NCI-H82 treated with DMSO at 0.1 percent for 48 hours (cell line): Measurements from ENCODE around the gene SERPINE1.
"Not testable (repeated sequence)": the region's sequence is repeated elsewhere in the genome, so short reads cannot be mapped to it uniquely, and the experiment has no call there.

Experiments used
- DNase-seq: peaks from one replicate; lab custom pipeline; 2025; ENCODE audit not compliant: unreplicated experiment; lab: John Stamatoyannopoulos, UW

SERPINE1 gene

GRCh38 chr7:101100858-101101847 is 25.8 kb upstream of the SERPINE1 start:
- no peak for DNase-seq

GRCh38 chr7:101102026-101102425 is 24.9 kb upstream of the SERPINE1 start:
- DNase-seq = no peak

- DNase-seq = not testable (repeated sequence)
Measured at GRCh38 chr7:101103701-101104100, 23.2 kb upstream of the SERPINE1 start.

- no peak for DNase-seq
Measured at GRCh38 chr7:101104193-101104713, 22.7 kb upstream of the SERPINE1 start.

GRCh38 chr7:101104799-101105198 is 22.1 kb upstream of the SERPINE1 start:
- no peak for DNase-seq

GRCh38 chr7:101105248-101105647 is 21.7 kb upstream of the SERPINE1 start:
- not testable (repeated sequence) for DNase-seq

GRCh38 chr7:101106386-101106785 is 20.5 kb upstream of the SERPINE1 start:
- peak; percentile 29 for DNase-seq

- DNase-seq = no peak
Measured at GRCh38 chr7:101108330-101108857, 18.5 kb upstream of the SERPINE1 start.

GRCh38 chr7:101108961-101109360 is 17.9 kb upstream of the SERPINE1 start:
- no peak for DNase-seq

GRCh38 chr7:101109368-101109767 is 17.5 kb upstream of the SERPINE1 start:
- no peak for DNase-seq

- DNase-seq = no peak
Measured at GRCh38 chr7:101111261-101111660, 15.6 kb upstream of the SERPINE1 start.

- DNase-seq = no peak
Measured at GRCh38 chr7:101112233-101112632, 14.7 kb upstream of the SERPINE1 start.

- not testable (repeated sequence) for DNase-seq
Measured at GRCh38 chr7:101113140-101113539, 13.8 kb upstream of the SERPINE1 start.

GRCh38 chr7:101113836-101114235 is 13.1 kb upstream of the SERPINE1 start:
- no peak for DNase-seq

- no peak for DNase-seq
Measured at GRCh38 chr7:101114492-101114891, 12.4 kb upstream of the SERPINE1 start.

GRCh38 chr7:101115215-101115614 is 11.7 kb upstream of the SERPINE1 start:
- DNase-seq = no peak

GRCh38 chr7:101116898-101117297 is 10.0 kb upstream of the SERPINE1 start:
- DNase-seq = no peak

GRCh38 chr7:101118856-101119255 is 8.0 kb upstream of the SERPINE1 start:
- DNase-seq = no peak

- no peak for DNase-seq
Measured at GRCh38 chr7:101119876-101120275, 7.0 kb upstream of the SERPINE1 start.

GRCh38 chr7:101120315-101120714 is 6.6 kb upstream of the SERPINE1 start:
- no peak for DNase-seq

- DNase-seq = not testable (repeated sequence)
Measured at GRCh38 chr7:101121631-101121990, 5.3 kb upstream of the SERPINE1 start.
